ENCODE results near the gene TTLL3. TPM values are rescaled to one million over a fixed set of nuclear protein-coding genes. Genes with fewer than 3 reads are reported as not detected.
A peak's percentile ranks its signal among the peaks of the same experiment; 100 is the strongest.

The TTLL3 gene
- total RNA-seq, 2 experiments from 2014 or later: 50.8 to 59.0 TPM

DNA sequence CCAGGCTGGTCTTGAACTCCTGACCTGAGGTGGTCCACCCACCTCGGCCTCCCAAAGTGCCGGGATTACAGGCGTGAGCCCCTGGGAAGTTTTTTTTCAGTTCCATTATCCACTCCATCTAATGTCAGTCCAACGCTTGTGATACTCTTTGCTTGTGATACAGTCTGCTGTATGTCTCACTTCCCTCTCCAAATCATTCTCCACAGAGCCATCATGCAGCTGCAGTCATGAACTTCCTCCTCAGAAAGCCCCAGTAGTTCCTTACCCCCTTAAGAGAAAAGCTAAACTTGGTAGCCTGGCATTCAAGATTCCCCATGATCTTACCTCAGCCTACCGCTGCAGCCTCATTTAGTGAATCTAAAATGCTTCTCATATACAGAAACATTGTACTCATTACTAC, 14.9 kb upstream of the TTLL3 start:
- POLR2A ChIA-PET: interaction anchor here (1.1 to 8.7 kb wide), 2 partner anchors 11 to 138 kb away, joined by 3 to 137 read pairs; partner anchors contain the start of gene TTLL3

DNA sequence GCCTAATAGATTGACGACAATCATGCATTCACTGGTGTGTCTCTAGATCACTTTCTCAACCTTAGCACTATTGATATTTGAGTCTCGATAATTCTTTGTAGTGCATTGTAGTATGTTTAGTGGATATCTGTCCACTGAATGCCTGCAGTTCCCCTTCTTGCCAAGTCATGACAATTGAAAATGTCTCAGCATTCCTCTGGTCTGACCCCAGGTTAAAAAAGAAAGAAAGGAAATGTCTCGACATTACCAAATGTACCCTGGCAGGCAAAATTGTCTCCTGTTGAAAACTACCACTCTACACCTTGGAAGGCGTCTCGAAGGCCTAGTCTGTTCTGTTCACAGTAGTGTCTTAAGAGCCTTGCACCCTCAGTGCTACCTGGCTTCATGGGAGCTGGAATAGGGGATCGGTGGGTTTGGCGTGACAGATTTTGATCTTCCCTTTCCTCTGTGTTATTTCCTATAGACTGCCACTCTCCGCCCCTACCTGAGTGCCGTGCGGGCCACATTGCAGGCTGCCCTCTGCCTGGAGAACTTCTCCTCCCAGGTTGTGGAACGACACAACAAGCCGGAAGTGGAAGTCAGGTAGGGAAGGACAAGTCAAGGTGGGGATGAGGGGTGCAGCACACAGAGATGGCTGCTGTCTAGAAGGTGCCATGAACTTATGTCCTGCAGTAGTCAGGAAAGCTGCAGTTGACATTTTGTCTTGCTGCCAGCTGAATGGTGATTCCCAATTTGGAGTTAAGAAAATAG, 12.7 kb upstream of the TTLL3 start:
- Mint-ChIP-seq H3K4me3 (no peak overlapping the region), H3K36me3 (ENCODE audit: low read depth) (peaks cover 69% of the 10 kb centered on the region), H3K9me3 (no peaks in the 10 kb centered on the region), H3K27ac (peak overlapping the region; percentile 10), H3K27me3 (no peaks in the 10 kb centered on the region), H3K4me1 (peaks cover 37% of the 10 kb centered on the region)
- ChIA-PET POLR2A (interaction anchor here (0.5 to 8.7 kb wide), 4 partner anchors 9 to 523 kb away, joined by 3 to 137 read pairs (median 3); partner anchors contain the start of genes SEC13 and TTLL3), CTCF (interaction anchor here (0.7 to 1.0 kb wide), 3 partner anchors 10 to 104 kb away, joined by 3 to 4 read pairs (median 3); no protein-coding TSS in a partner anchor)
- no peak for DNase-seq

More for the DNA sequence above, 14.9 kb upstream of the TTLL3 start:
- Mint-ChIP-seq H3K27me3 (no peaks in the 10 kb centered on the region), H3K27ac (peak overlapping the region; percentile 47), H3K4me1 (peaks cover 55% of the 10 kb centered on the region), H3K9me3 (no peaks in the 10 kb centered on the region), H3K4me3 (peak overlapping the region; percentile 35), H3K36me3 (ENCODE audit: low read depth) (peaks cover 72% of the 10 kb centered on the region)
- CTCF ChIA-PET: interaction anchor here (1.5 kb wide), 1 partner anchor 68 kb away, joined by 4 read pairs; no protein-coding TSS in a partner anchor
- no peak for DNase-seq

DNA sequence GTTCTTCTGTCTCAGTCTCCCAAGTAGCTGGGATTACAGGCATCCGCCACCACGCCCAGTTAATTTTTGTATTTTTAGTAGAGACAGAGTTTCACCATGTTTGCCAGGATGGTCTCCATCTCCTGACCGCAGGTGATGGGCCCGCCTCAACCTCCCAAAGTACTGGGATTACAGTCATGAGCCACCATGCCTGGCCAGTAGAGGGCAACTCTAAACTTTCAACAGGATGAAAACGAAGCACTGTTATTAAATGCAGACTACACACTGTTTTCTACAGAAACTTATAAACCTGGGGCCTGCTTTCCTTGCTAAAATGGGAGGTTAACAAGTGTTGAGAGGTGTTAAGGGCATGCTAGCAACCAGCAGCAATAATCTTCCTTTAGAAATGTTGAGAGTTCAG, 9.5 kb upstream of the TTLL3 start:
- ChIA-PET CTCF (no interaction called here), POLR2A (interaction anchor here (0.8 kb wide), 1 partner anchor 13 kb away, joined by 3 read pairs; no protein-coding TSS in a partner anchor)
- no peak overlapping the region for H3K27ac Mint-ChIP-seq
- DNase-seq: no peak
- no peak overlapping the region for H3K4me3 Mint-ChIP-seq
- H3K27me3 Mint-ChIP-seq: no peaks in the 10 kb centered on the region
- peaks cover 27% of the 10 kb centered on the region for H3K4me1 Mint-ChIP-seq
- no peaks in the 10 kb centered on the region for H3K9me3 Mint-ChIP-seq
- peaks cover 79% of the 10 kb centered on the region for H3K36me3 Mint-ChIP-seq (ENCODE audit: low read depth)

DNA sequence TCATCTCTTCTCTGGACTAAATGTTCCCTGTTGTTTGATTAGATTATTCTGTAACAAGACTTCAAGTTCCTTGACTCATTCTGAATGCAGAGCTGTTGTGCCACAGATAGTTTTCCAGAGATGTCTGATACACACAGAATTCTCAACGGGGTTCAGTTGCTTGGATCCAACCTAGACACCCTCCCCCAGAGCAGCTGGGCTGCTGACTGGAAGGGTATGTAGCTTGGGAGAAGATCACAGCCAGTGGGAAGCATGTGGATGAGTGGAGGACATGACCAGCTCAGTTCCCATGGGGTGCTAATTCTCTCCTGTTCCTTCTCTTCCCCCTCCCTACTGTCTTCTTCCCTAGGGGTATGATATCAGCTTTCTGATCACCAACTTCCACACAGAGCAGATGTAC, 6.6 kb upstream of the TTLL3 start:
- H3K9me3 Mint-ChIP-seq: no peaks in the 10 kb centered on the region
- DNase-seq: no peak
- CTCF ChIA-PET: no interaction called here
- POLR2A ChIA-PET: interaction anchor here (1.0 to 9.4 kb wide), 5 partner anchors 10 to 72 kb away, joined by 3 to 137 read pairs (median 4); partner anchors contain the start of genes ARPC4, BRPF1, CAMK1 and TADA3
- H3K27me3 Mint-ChIP-seq: no peaks in the 10 kb centered on the region
- H3K4me1 Mint-ChIP-seq: peaks cover 31% of the 10 kb centered on the region
- H3K27ac Mint-ChIP-seq: no peak overlapping the region
- H3K36me3 Mint-ChIP-seq (ENCODE audit: low read depth): peaks cover 81% of the 10 kb centered on the region
- no peak overlapping the region for H3K4me3 Mint-ChIP-seq

DNA sequence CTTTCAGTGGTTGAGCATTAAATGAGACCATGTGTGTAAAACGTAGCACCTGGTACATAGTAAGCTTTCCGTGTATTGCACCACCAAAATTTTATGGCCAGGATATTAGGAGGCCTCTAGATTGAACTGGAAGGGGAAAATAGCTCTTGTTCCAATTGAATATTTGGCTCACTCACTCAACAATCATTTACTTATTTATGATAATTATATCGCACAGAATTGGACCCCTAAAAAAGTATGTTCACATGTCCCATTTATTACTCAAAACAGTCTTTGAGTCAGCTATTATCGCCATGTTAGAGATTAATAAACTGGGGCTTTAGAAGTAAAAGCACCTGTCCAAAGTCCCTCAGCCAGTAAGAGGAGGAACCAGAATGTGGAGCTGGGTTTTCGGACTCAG, 5.1 kb upstream of the TTLL3 start:
- Mint-ChIP-seq H3K9me3 (no peaks in the 10 kb centered on the region), H3K27me3 (no peaks in the 10 kb centered on the region), H3K4me3 (no peak overlapping the region), H3K27ac (no peak overlapping the region), H3K4me1 (peaks cover 44% of the 10 kb centered on the region), H3K36me3 (ENCODE audit: low read depth) (peaks cover 73% of the 10 kb centered on the region)
- ChIA-PET POLR2A (interaction anchor here (0.8 to 9.4 kb wide), 5 partner anchors 11 to 68 kb away, joined by 3 to 137 read pairs (median 4); partner anchors contain the start of genes ARPC4, OGG1 and TADA3), CTCF (interaction anchor here (0.6 to 1.5 kb wide), 4 partner anchors 22 to 178 kb away, joined by 3 to 7 read pairs (median 4); partner anchors contain the start of gene CRELD1)
- DNase-seq: no peak

DNA sequence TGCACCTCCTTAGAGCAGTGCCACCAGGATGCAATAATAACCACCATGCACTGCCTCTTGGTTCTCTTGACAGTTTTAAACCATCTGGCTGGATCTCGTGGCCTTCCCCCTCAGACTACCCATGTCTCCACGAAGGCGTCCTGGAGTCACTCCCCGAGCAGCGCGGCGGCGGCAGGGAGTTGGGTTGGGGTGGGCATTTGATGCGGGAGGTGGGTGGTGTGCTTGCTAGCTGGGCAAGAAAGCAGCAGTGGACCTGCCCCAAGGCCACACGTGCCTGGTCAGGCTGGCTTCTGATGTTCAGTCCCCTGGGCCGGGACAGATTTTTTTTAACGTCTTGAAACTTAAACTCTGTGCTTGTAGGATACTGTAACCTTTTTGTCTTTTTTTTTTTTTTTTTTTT, 3.9 kb upstream of the TTLL3 start:
- ChIA-PET POLR2A (interaction anchor here (1.4 to 9.4 kb wide), 3 partner anchors 12 to 69 kb away, joined by 3 to 137 read pairs (median 4); partner anchors contain the start of genes ARPC4 and TADA3), CTCF (no interaction called here)
- H3K36me3 Mint-ChIP-seq (ENCODE audit: low read depth): peaks cover 71% of the 10 kb centered on the region

DNA sequence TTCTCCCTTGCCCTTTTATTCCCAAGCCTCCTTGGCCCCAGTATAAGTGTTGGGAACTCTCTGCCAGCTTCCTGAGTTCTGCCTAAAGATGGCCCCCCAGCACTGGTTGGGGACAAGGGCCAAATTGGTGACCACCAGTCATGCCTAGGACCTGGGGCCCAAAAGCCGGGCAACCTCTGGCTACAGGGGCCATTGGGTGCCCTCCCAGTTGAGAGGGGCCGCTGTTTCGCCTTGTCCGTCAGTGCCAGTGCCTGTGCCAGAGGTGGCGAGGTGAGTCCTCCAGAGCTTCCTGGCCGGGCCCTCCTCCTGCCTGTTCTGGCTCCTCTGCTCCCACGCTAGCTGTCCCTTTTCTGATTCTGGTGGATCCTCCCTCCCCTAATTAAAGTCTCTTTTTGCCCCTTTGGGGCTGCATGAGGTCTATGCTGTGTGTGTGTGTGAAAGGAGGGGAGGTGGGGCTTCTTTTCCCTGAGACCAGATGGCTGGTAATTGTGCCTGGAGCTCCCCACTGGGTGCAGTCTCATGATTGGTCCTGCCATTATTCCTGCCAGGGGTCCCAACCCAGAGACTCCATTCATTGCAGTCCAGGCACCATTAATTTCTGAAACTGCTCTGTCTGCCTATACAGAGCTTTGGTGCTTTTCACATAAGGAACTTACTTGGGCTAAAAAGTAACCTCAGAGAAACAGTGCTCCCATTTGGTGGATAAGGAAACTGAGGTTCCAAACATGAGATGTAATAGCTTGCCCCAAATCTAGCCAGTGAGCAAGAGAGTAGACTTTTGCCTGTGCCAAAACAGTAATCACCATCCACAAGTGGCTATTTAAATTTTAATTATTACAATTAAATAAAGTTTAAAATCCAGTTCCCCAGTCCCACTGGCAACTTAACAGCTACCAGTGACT, 3.1 kb upstream of the TTLL3 start:
- CTCF ChIA-PET: interaction anchor here (0.8 to 2.1 kb wide), 4 partner anchors 11 to 87 kb away, joined by 3 to 6 read pairs (median 5); no protein-coding TSS in a partner anchor

More for the DNA sequence above, 3.9 kb upstream of the TTLL3 start:
- no peak for DNase-seq
- no peak overlapping the region for H3K27ac Mint-ChIP-seq
- H3K4me1 Mint-ChIP-seq: peaks cover 52% of the 10 kb centered on the region
- H3K27me3 Mint-ChIP-seq: no peaks in the 10 kb centered on the region
- H3K9me3 Mint-ChIP-seq: no peaks in the 10 kb centered on the region
- H3K4me3 Mint-ChIP-seq: no peak overlapping the region

DNA sequence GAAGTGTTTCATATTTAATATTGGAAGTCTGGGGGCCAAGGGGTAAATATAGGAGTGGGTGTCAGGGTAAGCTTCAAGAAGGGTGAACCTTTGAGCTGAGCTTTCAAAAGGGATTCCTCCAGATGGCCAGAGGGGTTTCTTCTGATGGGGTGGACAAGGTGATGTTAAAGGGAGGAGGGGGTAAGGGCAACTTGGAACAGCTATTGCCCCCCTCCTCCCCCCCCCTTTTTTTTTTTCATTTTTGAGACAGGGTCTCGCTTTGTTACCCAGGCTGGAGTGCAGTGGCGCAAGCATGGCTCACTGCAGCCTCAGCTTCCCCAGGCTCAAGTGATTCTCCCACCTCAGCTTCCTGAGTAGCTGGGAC, 2.1 kb upstream of the TTLL3 start:
- POLR2A ChIA-PET: interaction anchor here (0.9 to 9.4 kb wide), 12 partner anchors 8 to 159 kb away, joined by 3 to 137 read pairs (median 5); partner anchors contain the start of genes ARPC4, BRPF1, CAMK1 and CRELD1
- H3K4me3 Mint-ChIP-seq: no peak overlapping the region
- DNase-seq: no peak
- peaks cover 59% of the 10 kb centered on the region for H3K4me1 Mint-ChIP-seq
- no peaks in the 10 kb centered on the region for H3K9me3 Mint-ChIP-seq
- H3K36me3 Mint-ChIP-seq (ENCODE audit: low read depth): peaks cover 71% of the 10 kb centered on the region
- CTCF ChIA-PET: interaction anchor here (0.8 to 2.9 kb wide), 11 partner anchors 12 to 352 kb away, joined by 3 to 20 read pairs (median 4); partner anchors contain the start of genes ARPC4 and TADA3
- peak overlapping the region; percentile 93 for H3K27ac Mint-ChIP-seq
- H3K27me3 Mint-ChIP-seq: no peaks in the 10 kb centered on the region

More for the DNA sequence above, 3.1 kb upstream of the TTLL3 start:
- H3K27ac Mint-ChIP-seq: peak overlapping the region; percentile 93
- no peaks in the 10 kb centered on the region for H3K27me3 Mint-ChIP-seq
- no peak for DNase-seq
- peaks cover 73% of the 10 kb centered on the region for H3K36me3 Mint-ChIP-seq (ENCODE audit: low read depth)
- H3K4me1 Mint-ChIP-seq: peaks cover 59% of the 10 kb centered on the region
- POLR2A ChIA-PET: interaction anchor here (1.3 to 9.4 kb wide), 4 partner anchors 13 to 126 kb away, joined by 3 to 137 read pairs (median 4); partner anchors contain the start of genes ARPC4, CRELD1 and TADA3
- H3K4me3 Mint-ChIP-seq: no peak overlapping the region
- no peaks in the 10 kb centered on the region for H3K9me3 Mint-ChIP-seq

DNA sequence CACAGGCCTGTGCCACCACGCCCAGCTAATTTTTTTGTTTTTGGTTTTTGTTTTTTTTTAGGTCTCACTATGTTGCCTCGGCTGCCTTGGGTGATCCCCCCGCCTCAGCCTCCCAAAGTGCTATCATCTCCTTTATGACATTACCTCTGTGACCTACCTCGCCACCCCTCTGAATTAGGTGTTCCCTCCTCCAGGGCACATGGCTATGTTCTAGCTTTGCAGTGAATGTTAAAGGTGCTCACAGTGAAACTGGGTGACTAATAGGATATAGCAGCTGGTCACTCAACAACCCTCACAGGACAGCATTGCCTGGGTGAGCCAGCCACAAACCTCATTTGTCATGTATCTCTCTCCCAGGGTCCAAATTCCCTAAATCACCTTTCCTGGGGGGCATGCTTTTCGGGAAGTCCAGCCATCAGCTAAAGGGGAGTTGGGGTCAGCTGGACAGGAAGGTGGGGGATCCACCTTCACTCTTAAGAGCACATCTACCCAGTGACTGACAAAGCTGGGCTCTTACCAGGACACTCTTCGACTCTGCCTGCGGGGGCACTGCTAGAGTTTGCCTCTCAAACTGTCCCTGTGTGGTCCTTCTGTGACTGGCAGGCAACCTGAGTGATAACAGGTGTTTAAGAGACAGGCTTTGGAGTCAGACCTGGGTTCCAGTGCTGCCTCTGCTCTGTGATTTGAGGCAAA, 1.6 kb upstream of the TTLL3 start:
- Mint-ChIP-seq H3K4me3 (peak overlapping the region; percentile 86), H3K36me3 (ENCODE audit: low read depth) (peaks cover 71% of the 10 kb centered on the region), H3K27me3 (no peaks in the 10 kb centered on the region), H3K4me1 (peaks cover 54% of the 10 kb centered on the region), H3K9me3 (no peaks in the 10 kb centered on the region), H3K27ac (peak overlapping the region; percentile 93)
- peak; percentile 59 for DNase-seq
- CTCF ChIA-PET: interaction anchor here (0.5 to 2.9 kb wide), 13 partner anchors 12 to 351 kb away, joined by 3 to 20 read pairs (median 4); partner anchors contain the start of genes ARPC4, CRELD1 and TADA3
- POLR2A ChIA-PET: interaction anchor here (0.6 to 9.4 kb wide), 16 partner anchors 9 to 444 kb away, joined by 3 to 137 read pairs (median 4); partner anchors contain the start of genes ARPC4, BRPF1, CAMK1 and CRELD1

DNA sequence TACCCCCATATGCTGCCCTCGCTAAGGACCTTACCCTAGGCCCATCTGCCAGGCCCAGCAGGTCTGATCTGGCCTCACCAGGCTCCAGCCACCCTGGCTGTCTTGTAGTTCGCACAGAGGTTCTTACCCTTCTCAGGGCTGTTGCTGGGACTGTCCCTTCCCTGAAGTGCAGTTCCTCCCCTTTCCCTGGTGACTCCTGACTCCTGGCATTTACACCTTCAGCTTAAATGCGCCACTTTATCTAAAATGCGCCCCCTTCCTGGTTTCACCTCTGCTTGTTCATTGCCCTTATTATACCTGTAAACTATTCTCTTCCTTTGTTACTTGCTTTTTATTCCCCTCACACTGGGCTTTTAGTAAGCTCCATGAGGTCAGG, 835 bp upstream of the TTLL3 start:
- H3K4me3 Mint-ChIP-seq: peak overlapping the region; percentile 86
- no peaks in the 10 kb centered on the region for H3K9me3 Mint-ChIP-seq
- ChIA-PET CTCF (interaction anchor here (0.5 to 2.9 kb wide), 9 partner anchors 16 to 137 kb away, joined by 3 to 20 read pairs (median 4); partner anchors contain the start of genes ARPC4, CRELD1 and TADA3), POLR2A (interaction anchor here (0.6 to 9.4 kb wide), 16 partner anchors 8 to 444 kb away, joined by 3 to 137 read pairs (median 4); partner anchors contain the start of genes ARPC4, BRPF1, CAMK1 and CRELD1)
- H3K36me3 Mint-ChIP-seq (ENCODE audit: low read depth): peaks cover 66% of the 10 kb centered on the region
- no peak for DNase-seq
- H3K27me3 Mint-ChIP-seq: no peaks in the 10 kb centered on the region
- H3K4me1 Mint-ChIP-seq: peaks cover 52% of the 10 kb centered on the region
- peak overlapping the region; percentile 93 for H3K27ac Mint-ChIP-seq

DNA sequence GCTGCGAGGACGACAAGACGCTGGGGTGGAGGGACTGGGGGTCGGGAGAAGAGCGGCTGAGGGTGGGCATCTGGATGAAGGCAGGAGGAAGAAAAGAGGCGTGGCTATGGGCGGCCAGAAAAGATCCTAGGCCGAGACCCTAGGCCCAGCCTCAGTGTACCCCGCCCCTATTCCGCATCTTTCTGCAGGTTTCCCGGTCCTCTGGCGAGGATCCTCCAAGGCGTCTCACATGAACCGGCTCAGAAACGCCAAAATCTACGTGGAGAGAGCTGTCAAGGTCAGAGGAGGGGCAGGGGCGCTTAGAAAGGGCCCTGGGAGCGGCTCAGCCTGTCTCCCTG, 340 bp downstream of the TTLL3 start:
- Mint-ChIP-seq H3K4me3 (peak overlapping the region; percentile 86), H3K9me3 (no peaks in the 10 kb centered on the region), H3K27ac (peak overlapping the region; percentile 4), H3K27me3 (no peaks in the 10 kb centered on the region), H3K36me3 (ENCODE audit: low read depth) (peaks cover 54% of the 10 kb centered on the region), H3K4me1 (peaks cover 51% of the 10 kb centered on the region)
- DNase-seq: no peak
- ChIA-PET CTCF (interaction anchor here (1.8 to 2.9 kb wide), 2 partner anchors 17 to 136 kb away, joined by 6 to 20 read pairs; partner anchors contain the start of genes ARPC4 and TADA3), POLR2A (interaction anchor here (0.6 to 9.4 kb wide), 4 partner anchors 9 to 355 kb away, joined by 3 to 137 read pairs (median 8); partner anchors contain the start of genes ARPC4, OGG1 and TADA3)

Data from activated CD4-positive, alpha-beta memory T cell treated with anti-CD3 and anti-CD28 coated beads, Interleukin-2, amount 10 ng/mL, durations not matched to agents 7 days and 5 days (primary cell).